Myometrial cell (primary cell): Measurements from ENCODE around the gene MRGPRX4. TPM values are rescaled to one million over a fixed set of nuclear protein-coding genes. Genes with fewer than 3 reads are reported as not detected.

ENCODE experiments used
- total RNA-seq: library from RNA; depleted of rRNA; stranded (reverse); fragments of >200 nt; gene quantifications from 2 replicates; pipeline ENCODE4 v1.2.3, GENCODE V29; 2015

Gene MRGPRX4
- total RNA-seq: not detected in 2 replicates

DNA sequence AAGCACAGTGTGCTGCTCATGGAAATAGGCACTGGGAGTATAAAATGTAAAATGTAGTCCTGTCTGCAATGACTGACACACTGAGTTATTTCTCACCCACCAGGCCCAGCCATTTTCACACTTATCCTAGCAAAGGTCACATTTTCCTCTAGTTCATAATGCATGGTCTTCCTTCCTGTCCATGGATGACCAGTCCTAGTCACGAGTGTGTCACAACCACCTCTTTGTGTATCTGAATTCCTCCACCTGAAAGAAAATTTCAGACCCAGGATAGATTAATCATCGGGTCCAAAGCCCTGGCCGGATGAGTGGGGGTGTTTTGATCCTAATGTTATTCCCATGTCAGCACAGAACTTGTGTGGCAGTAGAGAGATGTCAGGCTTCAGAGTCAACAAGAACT, at the start of gene MRGPRX4:
Gene MRGPRX4 (plus strand): TSS at position 172 of the 400 bp plus-strand sequence. CDS start 420 bp downstream, outside the sequence.

DNA sequence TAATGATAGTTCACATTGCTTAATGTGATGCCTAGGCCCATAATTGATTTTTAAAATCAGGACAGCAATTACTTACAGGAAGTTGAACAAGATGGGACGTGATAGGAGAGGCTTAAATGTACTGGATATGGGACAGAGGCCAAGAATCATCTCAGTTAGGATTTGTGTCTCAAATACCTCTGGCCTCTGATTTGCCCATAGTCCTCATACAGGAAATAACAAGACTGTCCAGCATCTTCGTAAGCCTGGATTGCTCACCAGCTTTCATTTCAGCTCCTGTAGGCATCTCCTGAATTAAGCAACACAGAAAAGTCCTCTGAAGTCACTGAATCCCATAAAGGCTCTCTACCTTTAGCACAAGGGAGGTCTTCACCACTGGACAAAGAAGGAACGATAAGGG, 40.3 kb upstream of the MRGPRX4 start, which contains the start of gene MRGPRX3:
Gene MRGPRX3 (plus strand): TSS at position 231 of the 400 bp plus-strand sequence. CDS start 4,632 bp downstream, outside the sequence.

Other genes with a start within 250 kb of the MRGPRX4 start
- gene SERGEF, start 159.8 kb upstream of the MRGPRX4 start, total RNA-seq: 9.8 and 14.4 TPM in 2 replicates
- gene TPH1, start 126.6 kb upstream of the MRGPRX4 start, total RNA-seq: 0.18 TPM in 1 of 2 replicates, not detected in the other
- gene SAAL1, start 66.8 kb upstream of the MRGPRX4 start, total RNA-seq: 12.1 and 17.0 TPM in 2 replicates
- not detected in 2 replicates for gene MRGPRX3, start 40.3 kb upstream of the MRGPRX4 start, total RNA-seq
- gene SAA4, start 64.0 kb downstream of the MRGPRX4 start, total RNA-seq: not detected in 2 replicates
- not detected in 2 replicates for gene SAA2, start 75.8 kb downstream of the MRGPRX4 start, total RNA-seq
- gene SAA1, start 93.4 kb downstream of the MRGPRX4 start, total RNA-seq: not detected in 2 replicates
- gene HPS5, start 149.3 kb downstream of the MRGPRX4 start, total RNA-seq: 11.0 and 22.9 TPM in 2 replicates
- 42.7 and 46.8 TPM in 2 replicates for gene GTF2H1, start 149.7 kb downstream of the MRGPRX4 start, total RNA-seq
- gene LDHA, start 221.7 kb downstream of the MRGPRX4 start, total RNA-seq: 761 and 785 TPM in 2 replicates
- gene LDHC, start 239.5 kb downstream of the MRGPRX4 start, total RNA-seq: not detected in 2 replicates